ENCODE data around the gene SLC16A11.
"Not testable (repeated sequence)": the region's sequence is repeated elsewhere in the genome, so short reads cannot be mapped to it uniquely, and the experiment has no call there.

The SLC16A11 gene

DNA sequence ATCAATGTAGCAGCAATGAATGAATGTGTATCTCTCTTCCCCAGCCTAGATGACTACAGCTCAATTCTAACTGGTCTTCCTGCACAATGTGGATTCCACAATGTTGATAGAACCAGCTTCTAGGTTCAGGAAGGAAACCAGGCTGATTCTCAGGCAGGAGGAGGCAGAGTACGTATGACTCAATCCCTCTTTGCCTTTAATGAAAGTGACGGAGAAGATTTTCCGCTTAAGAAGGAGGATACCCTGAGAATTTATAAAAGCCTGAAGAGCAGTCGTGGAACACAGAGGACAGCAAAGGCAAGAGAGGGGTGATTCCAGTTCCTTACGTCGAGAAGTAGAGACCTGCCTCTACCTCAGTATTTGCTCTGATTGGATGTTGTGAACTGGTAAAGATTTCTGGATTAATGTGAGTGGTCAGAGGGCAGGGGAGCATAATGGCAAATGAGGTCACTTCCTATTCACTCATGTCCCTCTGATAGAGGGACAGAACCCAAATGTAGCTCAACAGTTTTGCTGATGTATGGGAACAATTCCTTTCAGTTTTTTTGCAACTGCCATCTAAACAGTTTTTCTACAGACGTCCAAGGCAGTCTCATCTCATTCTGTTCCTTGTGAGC, 15.0 kb upstream of the SLC16A11 start:
- DNase-seq (ENCODE audit: low read depth in 2 of 2), result no peak

DNA sequence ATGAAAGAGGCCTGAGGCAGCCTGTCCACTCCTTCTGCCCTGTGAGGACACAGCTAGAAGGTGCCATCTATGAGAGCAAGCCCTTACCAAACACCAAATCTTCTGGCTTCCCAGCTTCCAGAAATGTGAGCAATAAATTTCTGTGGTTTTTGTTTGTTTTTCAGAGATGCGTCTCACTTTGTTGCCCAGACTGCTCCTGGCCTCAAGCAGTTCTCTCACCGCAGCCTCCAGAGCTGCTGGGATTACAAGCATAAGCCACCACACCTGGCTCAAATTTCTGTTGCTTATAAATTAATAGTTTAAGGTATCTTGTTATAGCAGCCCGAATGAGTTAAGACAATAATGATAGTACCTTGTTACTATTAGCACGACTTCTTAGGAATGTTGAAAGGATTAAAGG, 12.5 kb upstream of the SLC16A11 start:
- no peak for DNase-seq (ENCODE audit: low read depth in 2 of 2)

DNA sequence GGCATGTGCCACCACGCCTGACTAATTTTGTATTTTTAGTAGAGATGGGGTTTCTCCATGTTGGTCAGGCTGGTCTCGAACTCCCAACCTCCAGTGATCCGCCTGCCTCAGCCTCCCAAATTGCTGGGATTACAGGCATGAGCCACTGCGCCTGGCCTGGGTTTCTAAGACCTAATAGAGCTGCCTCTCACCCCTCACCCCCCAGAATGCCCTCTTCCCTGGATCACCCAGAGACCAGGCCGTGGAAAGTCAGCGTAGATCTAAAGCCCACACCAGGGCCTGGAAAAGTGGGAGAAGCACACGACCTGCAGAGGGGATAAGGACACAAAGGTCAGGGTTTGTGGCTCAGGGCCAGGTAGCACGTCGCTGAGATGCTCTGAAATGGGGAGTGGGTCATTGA, 6.7 kb upstream of the SLC16A11 start:
- DNase-seq (ENCODE audit: low read depth in 2 of 2), result not testable (repeated sequence)

DNA sequence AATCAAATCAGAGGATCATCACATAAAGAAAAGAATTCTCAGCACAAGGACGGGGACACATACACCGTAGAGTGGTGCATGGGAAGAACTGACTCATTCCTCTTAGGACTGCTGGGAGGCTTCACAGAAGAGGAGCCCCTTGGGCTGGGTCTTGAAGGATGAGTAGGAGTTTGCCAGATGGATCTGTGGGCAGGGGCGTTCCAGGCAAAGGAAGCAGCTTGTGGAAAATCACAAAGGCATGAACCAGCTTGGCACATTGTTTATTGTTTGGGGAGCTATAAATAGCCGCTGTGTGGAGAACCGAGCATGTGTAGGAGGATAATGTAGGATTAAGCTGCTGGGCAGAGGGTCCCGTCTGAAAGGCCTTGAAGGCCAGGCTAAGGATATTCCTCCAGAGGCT, 5.1 kb upstream of the SLC16A11 start:
- no peak for DNase-seq (ENCODE audit: low read depth in 2 of 2)

DNA sequence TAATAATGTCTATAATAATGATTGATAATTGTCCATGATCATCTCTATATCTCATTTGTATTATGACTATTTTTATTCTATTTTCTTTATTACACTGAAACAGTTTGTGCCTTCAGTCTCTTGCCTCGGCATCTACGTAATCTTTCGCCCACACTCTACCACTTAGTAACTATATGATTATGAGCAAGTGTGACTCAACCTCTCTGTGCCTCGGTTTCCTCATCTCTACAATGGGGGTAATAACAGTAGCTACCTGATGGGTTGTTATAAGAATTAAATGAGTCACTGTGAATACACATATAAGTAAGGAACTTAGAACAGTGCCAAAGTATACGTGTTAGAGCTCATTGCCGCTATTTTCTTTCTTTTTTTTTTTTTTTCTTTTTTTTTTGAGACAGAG, 3.7 kb upstream of the SLC16A11 start:
- no peak for DNase-seq (ENCODE audit: low read depth in 2 of 2)

DNA sequence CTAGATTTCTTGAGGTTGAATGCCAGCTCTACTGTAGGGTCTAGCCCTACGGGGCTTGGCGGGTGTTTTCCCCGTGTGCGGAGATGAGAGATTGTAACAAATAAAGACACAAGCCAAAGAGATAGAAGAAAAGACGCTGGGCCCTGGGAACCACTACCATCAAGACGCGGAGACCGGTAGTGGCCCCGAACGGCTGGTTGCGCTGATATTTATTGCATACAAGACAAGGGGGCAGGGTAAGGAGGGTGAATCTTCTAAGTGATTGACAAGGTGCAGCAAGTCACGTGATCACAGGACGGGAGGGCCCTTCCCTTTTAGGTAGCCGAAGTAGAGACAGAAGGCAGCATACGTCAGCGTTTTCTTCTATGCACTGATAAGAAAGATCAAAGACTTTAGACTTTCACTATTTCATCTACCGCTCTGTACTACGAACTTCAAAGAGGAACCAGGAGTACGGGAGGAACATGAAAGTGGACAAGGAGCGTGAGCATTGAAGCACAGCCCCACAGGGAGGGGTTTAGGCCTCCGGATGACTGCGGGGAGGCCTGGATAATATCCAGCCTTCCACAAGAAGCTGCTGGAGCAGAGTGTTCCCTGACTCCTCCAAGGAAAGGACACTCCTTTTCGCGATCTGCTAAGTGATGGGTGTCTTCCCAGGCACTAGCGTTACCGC, 3.0 kb upstream of the SLC16A11 start:
- not testable (repeated sequence) for DNase-seq (ENCODE audit: low read depth in 2 of 2)

DNA sequence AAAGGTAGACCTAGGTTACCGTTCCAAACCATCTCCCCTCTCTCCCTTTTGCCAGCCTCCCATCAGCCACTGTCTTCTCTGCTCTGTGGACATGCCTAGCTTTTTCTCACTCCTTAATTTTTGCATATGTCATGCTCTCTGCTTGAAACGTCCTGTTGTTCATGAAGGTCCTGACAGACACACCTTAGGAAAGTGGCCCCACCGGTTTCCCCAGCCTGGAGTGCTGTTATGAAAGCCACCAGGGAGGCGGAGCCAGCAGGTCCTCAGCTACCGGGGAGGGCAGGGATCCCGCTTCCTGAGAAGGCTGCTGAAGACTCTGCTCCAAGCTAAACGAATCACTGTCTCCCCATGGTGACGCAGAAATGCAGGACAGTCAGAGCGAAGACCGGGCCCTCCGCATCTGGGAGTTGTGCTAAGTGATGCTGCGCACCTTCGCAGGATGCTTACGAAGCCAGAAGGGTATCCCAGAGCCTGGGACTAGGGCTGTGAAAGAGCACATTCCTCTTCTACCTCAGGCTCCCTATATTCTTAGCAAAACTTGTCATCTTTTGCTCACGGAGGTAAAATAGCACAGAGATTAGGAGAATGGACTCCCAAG, 2.3 kb upstream of the SLC16A11 start:
- DNase-seq (ENCODE audit: low read depth in 2 of 2), result no peak

DNA sequence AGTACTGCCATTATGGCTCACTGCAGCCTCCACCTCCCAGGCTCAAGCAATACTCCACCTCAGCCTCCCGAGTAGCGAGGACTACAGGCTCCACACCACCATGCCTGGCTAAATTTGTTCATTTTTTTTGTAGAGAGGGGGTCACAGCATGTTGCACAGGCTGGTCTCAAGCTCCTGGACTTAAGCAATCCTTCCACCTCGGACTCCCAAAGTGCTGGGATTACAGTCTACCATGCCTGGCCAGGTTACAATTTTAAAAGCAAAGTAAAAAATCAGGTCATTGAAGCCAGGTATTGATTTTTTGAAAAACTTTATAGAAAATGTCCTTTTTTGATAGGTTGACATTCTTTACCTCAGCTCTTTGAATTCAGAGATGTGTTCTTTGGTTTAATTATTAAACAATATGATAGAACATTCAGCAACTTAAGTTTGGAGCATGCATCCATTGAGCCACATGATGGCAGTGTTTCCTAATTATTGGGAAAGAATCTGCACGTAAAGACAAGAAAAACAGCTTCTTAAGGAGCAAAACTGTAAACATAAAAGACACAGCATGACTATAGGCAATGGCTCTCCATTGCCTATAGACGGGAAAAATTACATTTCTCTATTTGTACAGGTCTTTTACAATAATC, 1.7 kb upstream of the SLC16A11 start:
- DNase-seq (ENCODE audit: low read depth in 2 of 2), result no peak

DNA sequence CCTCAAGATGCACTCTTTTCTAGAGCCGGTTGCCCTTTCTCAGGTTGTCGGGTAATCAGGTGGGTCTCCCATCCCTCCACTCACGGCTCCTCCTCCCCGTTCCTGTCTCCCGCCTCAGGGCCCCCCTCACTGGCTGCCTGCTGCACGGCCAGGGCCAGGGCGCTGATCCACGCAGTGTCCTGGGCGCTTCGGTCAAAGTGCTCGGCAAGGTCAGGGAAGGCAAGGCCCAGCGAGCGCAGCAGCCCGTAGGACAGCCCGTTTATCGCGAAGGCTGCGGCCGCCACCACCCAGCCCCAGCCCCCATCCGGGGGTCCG, 753 bp downstream of the SLC16A11 start:
- no peak for DNase-seq (ENCODE audit: low read depth in 2 of 2)

DNA sequence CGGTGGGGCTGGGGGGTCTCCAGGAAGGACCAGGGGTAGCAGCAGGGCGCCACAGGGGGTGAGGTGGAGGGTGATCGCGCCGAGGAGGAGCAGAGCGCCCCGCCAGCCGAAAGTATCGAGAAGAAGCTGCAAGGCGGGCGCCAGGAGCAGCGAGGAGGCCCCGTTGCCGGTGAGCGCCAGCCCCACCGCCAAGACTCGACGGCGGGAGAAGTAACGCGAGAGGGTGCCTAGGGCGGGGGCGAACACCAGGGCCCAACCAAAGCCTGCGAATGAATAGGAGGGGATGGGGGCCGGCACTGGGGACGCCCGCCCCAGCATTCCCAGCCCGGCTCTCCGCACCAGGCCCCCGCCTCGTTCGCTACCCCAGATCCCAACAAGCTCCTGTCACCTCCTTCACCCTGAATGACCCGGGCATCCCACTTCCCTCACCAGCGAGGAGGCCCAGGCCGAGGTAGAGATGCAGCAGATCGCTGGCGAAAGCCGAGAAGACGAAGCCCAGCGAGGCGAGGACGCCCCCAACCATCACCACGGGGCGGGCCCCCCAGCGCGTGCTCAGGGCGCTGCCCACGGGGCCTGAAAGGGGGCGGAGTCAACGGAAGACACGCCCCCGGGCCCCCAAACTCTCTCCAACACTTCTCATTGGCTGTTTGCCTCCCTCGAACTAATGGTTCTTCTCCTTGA, 1.3 kb downstream of the SLC16A11 start:
- no peak for DNase-seq (ENCODE audit: low read depth in 2 of 2)

DNA sequence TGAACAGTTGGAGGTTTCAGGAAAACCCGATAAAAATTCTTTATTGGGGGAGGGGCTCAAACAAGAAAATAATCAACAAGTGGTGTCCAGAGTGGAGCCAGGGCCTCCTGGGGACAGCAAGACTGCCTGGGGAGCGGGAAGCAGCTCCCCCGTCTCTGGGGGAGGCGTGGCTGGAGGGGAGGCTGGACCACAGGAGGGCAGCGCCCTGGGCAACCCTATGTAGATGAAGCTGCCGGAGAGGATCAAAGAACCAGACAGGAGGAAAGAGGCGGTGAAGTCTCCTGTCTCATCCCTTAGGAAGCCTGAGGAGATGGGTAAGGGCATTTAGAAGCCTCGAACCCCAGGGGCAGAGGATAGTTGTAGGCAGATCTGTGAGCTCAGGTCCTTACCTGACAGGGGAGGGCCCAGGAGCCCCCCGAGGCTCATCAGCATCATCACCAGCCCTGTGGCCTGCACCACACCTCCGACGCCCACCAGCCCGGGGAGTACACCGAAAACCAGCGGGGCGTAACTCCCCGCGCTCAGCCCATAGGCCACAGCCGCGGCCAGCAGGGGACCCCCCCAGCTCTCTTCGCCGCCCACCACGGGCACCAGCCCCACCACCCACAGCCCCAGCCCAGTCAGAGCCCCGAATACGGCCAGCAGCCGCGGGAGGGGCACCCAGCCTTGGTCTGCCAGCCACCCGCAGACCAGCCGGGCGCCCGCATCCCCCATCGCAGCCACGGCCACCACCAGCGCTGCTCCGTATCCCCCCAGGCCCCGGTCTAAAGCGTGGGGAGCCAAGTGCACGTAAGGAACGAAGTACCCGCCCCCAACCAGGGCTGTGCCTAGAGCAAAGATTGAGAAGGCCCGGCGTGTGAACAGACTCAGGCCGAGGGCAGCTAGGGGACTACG, 2.0 kb downstream of the SLC16A11 start:
- no peak for DNase-seq (ENCODE audit: low read depth in 2 of 2)

DNA sequence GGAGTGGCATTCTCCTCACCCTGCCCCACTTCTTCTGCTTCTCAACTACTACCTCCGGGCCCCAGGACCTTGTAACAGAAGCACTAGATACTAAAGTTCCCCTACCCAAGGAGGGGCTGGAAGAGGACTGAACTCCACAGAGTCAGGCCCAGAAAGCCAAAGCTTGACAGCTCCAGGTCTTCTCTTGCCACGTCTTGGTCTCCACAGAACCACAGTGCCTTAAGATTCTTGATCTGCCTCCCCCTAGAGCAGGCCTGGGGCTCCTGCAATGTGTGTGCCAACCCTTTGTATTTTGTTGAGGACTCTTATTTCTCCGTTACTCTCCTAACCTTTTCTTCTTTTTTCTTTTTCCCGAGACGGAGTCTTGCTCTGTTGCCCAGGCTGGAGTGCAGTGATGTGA, 4.1 kb downstream of the SLC16A11 start:
- DNase-seq (ENCODE audit: low read depth in 2 of 2), result no peak

DNA sequence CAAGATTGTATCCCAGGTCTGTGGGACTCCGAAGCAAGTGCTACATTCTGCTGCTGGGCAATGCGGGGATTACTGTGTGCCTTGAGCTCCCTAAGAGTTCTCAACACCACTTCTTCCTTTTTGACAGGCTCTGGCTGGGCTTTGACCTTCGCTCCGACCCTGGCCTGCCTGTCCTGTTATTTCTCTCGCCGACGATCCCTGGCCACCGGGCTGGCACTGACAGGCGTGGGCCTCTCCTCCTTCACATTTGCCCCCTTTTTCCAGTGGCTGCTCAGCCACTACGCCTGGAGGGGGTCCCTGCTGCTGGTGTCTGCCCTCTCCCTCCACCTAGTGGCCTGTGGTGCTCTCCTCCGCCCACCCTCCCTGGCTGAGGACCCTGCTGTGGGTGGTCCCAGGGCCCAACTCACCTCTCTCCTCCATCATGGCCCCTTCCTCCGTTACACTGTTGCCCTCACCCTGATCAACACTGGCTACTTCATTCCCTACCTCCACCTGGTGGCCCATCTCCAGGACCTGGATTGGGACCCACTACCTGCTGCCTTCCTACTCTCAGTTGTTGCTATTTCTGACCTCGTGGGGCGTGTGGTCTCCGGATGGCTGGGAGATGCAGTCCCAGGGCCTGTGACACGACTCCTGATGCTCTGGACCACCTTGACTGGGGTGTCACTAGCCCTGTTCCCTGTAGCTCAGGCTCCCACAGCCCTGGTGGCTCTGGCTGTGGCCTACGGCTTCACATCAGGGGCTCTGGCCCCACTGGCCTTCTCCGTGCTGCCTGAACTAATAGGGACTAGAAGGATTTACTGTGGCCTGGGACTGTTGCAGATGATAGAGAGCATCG, 5.6 kb downstream of the SLC16A11 start:
- no peak for DNase-seq (ENCODE audit: low read depth in 2 of 2)

DNA sequence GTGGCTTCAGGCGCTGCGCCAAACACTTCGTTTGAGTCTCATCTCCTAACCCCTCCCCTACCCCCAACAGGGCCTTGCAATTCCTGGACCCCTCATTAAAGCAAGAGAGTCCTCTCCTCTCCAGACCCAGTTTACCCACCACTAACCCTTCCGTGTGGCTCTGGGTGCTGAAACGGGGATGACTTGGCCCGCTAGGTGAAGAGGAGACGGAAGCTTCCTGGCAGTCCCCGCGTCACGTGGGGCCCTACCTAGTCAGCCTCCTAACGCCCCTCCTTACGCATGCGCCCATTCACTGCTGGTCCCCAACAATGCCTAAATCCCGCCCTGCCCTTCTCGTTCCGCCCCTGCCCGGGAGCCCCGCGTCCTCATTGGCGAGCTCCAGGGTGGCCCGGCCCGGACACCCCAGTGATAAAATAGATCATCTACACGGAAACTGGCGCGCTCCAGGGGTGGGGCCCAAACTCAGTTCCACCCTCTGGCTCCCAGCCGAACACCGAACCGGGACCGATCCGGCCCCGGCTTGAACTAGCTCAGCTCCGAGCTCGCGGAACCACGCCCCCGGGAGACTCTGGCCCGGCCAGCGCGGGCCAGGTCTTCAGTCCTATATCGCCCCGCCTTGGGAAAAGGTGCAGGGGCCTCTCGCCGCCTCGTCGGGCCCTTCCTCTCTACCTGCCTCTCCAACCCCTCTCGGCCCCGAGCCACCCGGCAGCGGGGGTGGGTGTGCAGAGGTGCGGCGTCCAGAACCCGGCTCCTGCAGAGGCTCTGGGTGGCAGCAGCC, 8.1 kb downstream of the SLC16A11 start, which contains the start of gene SLC16A13:
TSS of gene SLC16A13 (plus strand) at position 425 of the 778 bp plus-strand sequence. CDS start 368 bp downstream, outside the sequence.
- peak; percentile 93 for DNase-seq (ENCODE audit: low read depth in 2 of 2)

DNA sequence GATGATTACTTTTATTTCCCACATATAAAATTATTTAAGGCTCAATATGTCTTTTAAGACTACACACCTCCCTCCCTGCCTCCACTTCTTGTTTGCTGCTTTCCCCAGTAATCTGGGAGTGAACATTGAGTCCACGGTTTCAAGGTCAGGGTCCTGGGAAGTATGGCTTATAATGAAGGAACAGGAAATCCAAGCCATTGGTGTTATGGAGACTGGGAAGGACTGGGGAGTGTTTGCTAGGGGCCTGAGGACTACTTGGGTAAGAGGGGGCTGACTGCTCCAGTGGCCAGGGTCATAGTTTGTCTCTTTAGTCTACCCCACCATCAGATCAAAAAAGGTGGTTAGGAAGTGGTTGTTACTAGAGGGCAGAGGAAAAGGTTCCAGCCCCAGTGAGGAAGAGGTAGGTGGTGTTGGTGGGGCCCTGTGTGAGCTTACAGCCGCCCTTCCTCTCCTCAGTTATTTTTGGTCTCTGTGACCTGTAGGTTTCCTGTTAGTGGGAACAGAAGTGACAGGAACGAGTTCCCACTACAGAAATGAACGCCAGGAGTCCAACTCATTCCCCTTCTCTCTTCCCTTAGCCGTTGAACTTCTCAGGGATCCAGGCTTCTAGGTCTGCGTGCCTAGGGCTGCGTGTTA, 8.8 kb downstream of the SLC16A11 start:
- DNase-seq (ENCODE audit: low read depth in 2 of 2), result no peak

DNA sequence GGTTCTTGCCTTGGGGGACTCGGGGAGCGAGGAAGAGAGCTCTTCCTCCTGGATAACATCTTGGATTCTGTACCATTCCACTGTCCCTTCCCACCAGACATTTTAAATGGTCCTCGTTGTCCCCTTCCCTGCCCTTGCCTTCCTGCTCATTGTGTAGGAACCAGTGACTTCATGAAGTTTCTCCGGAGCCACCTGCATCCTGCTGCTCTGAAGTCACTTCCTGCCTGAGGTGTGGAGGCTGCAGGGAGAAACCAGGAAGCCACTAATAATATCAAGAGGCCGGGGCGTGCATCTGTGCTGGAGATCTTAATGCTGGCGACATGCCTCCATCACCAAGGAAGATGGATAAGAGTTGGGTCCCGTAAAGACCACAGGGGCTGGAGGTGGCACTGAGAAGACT, 14.2 kb downstream of the SLC16A11 start:
- DNase-seq (ENCODE audit: low read depth in 2 of 2), result no peak

DNA sequence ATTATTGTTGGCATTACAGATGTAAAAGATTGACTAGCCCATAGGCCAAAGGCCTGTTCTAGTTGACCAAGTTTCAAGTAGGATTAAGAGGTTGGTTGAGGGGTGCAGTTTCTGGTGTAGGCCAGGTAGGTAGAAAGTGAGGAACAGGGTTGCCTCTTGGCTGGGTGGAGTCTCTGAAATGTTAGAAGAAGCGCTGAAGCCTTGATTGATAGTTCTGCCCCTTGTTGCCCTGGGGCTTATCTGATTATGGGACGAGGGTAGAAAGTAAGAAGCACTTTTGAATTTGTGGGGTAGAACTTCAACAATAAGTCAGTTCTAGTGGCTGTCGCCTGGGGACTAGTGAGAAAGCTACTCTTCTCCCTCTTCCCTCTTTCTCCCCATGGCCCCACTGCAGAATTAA, 14.8 kb downstream of the SLC16A11 start:
- DNase-seq (ENCODE audit: low read depth in 2 of 2), result no peak

DNA sequence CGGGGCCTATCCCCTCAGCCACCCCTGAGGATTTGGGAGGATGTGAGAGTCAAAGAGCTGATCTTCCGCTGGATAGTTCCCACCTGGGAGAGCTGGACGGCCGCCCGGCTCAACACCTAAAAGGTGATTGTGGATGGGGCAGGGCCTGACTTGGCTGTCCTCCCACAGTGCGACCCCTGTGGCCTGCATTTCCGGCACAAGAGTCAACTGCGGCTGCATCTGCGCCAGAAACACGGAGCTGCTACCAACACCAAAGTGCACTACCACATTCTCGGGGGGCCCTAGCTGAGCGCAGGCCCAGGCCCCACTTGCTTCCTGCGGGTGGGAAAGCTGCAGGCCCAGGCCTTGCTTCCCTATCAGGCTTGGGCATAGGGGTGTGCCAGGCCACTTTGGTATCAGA, 16.6 kb downstream of the SLC16A11 start:
- no peak for DNase-seq (ENCODE audit: low read depth in 2 of 2)

DNA sequence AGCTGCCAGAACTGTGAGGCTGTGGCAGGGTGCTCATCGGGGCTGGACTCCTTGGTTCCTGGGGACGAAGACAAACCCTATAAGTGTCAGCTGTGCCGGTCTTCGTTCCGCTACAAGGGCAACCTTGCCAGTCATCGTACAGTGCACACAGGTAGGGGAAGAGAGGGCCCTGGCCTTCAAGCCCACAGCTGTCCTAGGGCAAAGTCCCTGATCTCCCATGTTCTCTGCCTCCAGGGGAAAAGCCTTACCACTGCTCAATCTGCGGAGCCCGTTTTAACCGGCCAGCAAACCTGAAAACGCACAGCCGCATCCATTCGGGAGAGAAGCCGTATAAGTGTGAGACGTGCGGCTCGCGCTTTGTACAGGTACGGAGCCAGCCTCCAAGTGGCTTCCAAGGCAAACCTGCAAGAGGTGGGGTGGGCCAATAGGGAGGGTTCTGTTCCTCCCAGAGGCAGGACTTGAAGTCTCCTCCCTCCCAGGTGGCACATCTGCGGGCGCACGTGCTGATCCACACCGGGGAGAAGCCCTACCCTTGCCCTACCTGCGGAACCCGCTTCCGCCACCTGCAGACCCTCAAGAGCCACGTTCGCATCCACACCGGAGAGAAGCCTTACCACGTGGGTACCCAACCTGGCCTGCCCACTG, 17.3 kb downstream of the SLC16A11 start:
- no peak for DNase-seq (ENCODE audit: low read depth in 2 of 2)

Data from stimulated activated CD8-positive, alpha-beta memory T cell treated with anti-CD3 and anti-CD28 coated beads, Interleukin-7, amount 100 ng/mL, for 1 hour (primary cell).